Activated B cell treated with CpG ODN at 0.5 μM for 24 hours (primary cell): Measurements from ENCODE around the gene FOXM1. TPM values are rescaled to one million over a fixed set of nuclear protein-coding genes. Genes with fewer than 3 reads are reported as not detected.

Source experiments
- ATAC-seq: fragments of 200-7000 bp; cut with Tn5 transposase; one replicate; pipeline ENCODE4 v1.10.0; 2021; ENCODE audit warnings: low read depth, mild to moderate bottlenecking, moderate library complexity
- CTCF ChIA-PET: fragments of 350-600 bp; sonication (Branson Sonifier 250); formaldehyde crosslinking; loops from one replicate; lab custom pipeline; 2021; ENCODE audit warnings: antibody characterized with exemption; lab: Charles Lee
- POLR2A ChIA-PET: fragments of 350-600 bp; sonication (Branson Sonifier 250); formaldehyde crosslinking; loops from one replicate; lab custom pipeline; 2021; ENCODE audit warnings: antibody characterized with exemption; lab: Charles Lee
- DNase-seq: peaks from one replicate; pipeline ENCODE4 v3.0.0; 2022
- H3K27ac Mint-ChIP-seq: one replicate; pipeline ENCODE4 v1.8.0; 2020; ENCODE audit warnings: mixed read lengths
- H3K27me3 Mint-ChIP-seq: one replicate; pipeline ENCODE4 v1.8.0; 2021; ENCODE audit warnings: mixed read lengths
- H3K36me3 Mint-ChIP-seq: one replicate; pipeline ENCODE4 v1.8.0; 2021; ENCODE audit warnings: low read depth, mixed read lengths
- H3K4me1 Mint-ChIP-seq: one replicate; pipeline ENCODE4 v1.8.0; 2021; ENCODE audit warnings: mixed read lengths
- H3K4me3 Mint-ChIP-seq: one replicate; pipeline ENCODE4 v1.8.0; 2020; ENCODE audit warnings: mild to moderate bottlenecking, mixed read lengths
- H3K9me3 Mint-ChIP-seq: one replicate; pipeline ENCODE4 v1.8.0; 2020; ENCODE audit warnings: mixed read lengths
- CTCF ChIP-seq: fragments of 200-600 bp; IDR thresholded peaks from one replicate; pipeline ENCODE4 v1.8.0; 2022; ENCODE audit warnings: antibody characterized with exemption, mild to moderate bottlenecking
- intact Hi-C: fragments of 100-400 bp; cut with micrococcal nuclease; formaldehyde crosslinking; loops from one replicate; pipeline ENCODE4 v1.15.1; 2024
- total RNA-seq: library from RNA; stranded (reverse); gene quantifications from 2 replicates; pipeline ENCODE4 v1.2.3, GENCODE V29; 2022

Gene FOXM1
- total RNA-seq, 1 donor from 2014 or later = 2.8 TPM

DNA sequence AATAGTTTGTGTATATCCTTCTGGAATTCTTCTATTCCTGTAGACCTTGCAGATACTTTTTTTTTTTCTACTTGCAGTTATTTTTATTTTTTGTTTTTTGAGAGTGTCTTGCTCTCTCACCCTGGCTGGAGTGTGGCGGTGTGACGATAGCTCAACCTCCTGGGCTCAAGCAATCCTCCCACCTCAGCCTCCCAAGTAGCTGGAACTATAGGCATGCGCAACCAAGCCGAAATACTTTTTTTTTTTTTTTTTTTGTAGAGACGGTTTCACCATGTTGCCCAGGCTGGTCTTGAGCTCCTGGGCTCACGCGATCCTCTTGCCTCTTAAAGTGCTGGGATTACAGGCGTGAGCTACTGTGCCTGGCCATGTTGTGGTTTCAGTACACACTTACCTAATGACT, 23.7 kb upstream of the FOXM1 start:
- Mint-ChIP-seq H3K4me3 (no peak overlapping the region), H3K36me3 (no peaks in the 10 kb centered on the region), H3K9me3 (no peaks in the 10 kb centered on the region), H3K27me3 (no peaks in the 10 kb centered on the region), H3K4me1 (peaks cover 4% of the 10 kb centered on the region), H3K27ac (no peak overlapping the region)
- DNase-seq (no peak), ATAC-seq (no peak)
- ChIA-PET POLR2A (interaction anchor here (0.7 kb wide), 1 partner anchor 10 kb away, joined by 3 read pairs; the partner anchor contains the start of gene TULP3), CTCF (no interaction called here)
- TF ChIP-seq CTCF = no peak
- intact Hi-C loops = no loop called here

DNA sequence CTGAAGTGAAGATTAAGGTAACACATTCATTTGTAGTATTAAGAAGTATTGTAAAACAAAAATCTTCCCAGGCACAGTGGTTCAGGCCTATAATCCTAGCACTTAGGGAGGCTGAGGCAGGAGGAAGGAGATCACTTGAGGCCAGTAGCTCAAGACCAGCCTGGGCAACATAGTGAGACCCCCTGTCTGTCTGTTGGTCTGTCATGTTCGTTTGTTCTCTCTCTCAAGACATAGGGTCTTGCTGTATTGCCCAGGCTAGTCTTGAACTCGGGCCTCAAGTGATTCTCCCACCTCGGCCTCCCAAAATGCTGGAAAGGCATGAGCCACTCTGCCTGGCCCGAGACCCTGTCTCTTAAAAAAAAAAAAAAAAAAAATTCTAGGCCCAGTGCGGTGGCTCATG, 20.4 kb upstream of the FOXM1 start:
- DNase-seq = no peak
- ATAC-seq = no peak
- CTCF ChIA-PET = no interaction called here
- Mint-ChIP-seq H3K36me3 (no peaks in the 10 kb centered on the region), H3K27ac (no peak overlapping the region), H3K27me3 (no peaks in the 10 kb centered on the region), H3K9me3 (no peaks in the 10 kb centered on the region), H3K4me1 (peaks cover 2% of the 10 kb centered on the region), H3K4me3 (no peak overlapping the region)
- POLR2A ChIA-PET = no interaction called here
- intact Hi-C loops = no loop called here
- no peak for TF ChIP-seq CTCF

- Mint-ChIP-seq H3K4me3 (no peak overlapping the region), H3K9me3 (no peaks in the 10 kb centered on the region), H3K27me3 (no peaks in the 10 kb centered on the region), H3K4me1 (peaks cover 14% of the 10 kb centered on the region), H3K36me3 (peaks cover 3% of the 10 kb centered on the region), H3K27ac (no peak overlapping the region)
- no peak for ATAC-seq
- no peak for DNase-seq
- ChIA-PET POLR2A (no interaction called here), CTCF (no interaction called here)
- no peak for TF ChIP-seq CTCF
- intact Hi-C loops = no loop called here
These were observed 18.5 kb upstream of the FOXM1 start for GRCh38 chr12:2895511-2895910.

GRCh38 chr12:2895051-2895451, 18.1 kb upstream of the FOXM1 start:
- ATAC-seq (no peak), DNase-seq (no peak)
- Mint-ChIP-seq H3K4me1 (peaks cover 18% of the 10 kb centered on the region), H3K4me3 (no peak overlapping the region), H3K27me3 (no peaks in the 10 kb centered on the region), H3K27ac (no peak overlapping the region), H3K36me3 (peaks cover 7% of the 10 kb centered on the region), H3K9me3 (no peaks in the 10 kb centered on the region)
- POLR2A ChIA-PET = no interaction called here
- intact Hi-C loops = no loop called here
- CTCF ChIA-PET = no interaction called here
- TF ChIP-seq CTCF = no peak

GRCh38 chr12:2893007-2893406, 16.0 kb upstream of the FOXM1 start:
- Mint-ChIP-seq H3K4me1 (peaks cover 22% of the 10 kb centered on the region), H3K27me3 (no peaks in the 10 kb centered on the region), H3K9me3 (no peaks in the 10 kb centered on the region), H3K4me3 (no peak overlapping the region), H3K27ac (no peak overlapping the region), H3K36me3 (peaks cover 9% of the 10 kb centered on the region)
- TF ChIP-seq CTCF = no peak
- ATAC-seq (no peak), DNase-seq (no peak)
- intact Hi-C loops = no loop called here
- ChIA-PET POLR2A (interaction anchor here (0.7 kb wide), 1 partner anchor 825 kb away, joined by 4 read pairs; no protein-coding TSS in a partner anchor), CTCF (no interaction called here)
